ENCODE results near the gene ZNF605.
"Not testable (repeated sequence)": the region's sequence is repeated elsewhere in the genome, so short reads cannot be mapped to it uniquely, and the experiment has no call there.

ZNF605 gene

DNA sequence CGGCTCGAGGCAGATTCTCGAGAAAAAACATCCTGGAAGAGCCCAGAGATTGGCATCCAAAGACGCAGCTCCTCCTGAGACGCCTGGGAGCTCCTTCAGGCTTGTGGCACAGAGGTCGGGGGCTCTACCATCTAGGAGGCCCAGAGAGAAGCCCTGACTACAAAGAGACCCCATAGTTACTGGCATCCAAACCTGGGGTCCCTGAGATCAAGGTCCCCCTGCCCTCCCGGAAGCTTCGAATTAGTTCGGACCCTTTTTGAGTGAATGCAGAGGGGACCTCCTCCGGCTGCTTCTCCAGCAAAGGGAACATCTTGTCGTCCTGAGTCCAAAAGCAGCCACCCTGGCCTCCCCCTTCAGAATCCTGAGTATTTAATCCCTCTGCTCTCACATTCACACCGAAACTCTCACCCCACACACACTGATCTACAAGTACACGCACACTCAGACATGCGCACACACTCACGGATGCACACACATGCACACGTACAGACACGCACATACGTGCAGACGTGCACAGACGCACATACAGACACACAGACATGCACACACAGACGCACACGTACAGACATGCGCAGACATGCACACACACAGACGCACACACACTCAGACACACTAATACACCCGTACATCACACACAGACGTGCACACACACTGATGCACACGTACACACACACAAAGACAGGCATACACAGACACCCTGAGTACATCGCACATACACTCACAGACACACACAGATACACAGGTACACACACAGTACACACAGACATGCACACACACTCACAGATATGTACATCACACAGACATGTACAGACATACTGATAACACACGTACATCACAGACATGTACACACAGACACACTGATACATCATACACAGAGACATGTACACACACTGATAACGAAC lies 5.9 kb downstream of the ZNF605 start:
- FAIRE-seq: no peak
- DNase-seq (ENCODE audit: insufficient read length, low spot score): no peak

DNA sequence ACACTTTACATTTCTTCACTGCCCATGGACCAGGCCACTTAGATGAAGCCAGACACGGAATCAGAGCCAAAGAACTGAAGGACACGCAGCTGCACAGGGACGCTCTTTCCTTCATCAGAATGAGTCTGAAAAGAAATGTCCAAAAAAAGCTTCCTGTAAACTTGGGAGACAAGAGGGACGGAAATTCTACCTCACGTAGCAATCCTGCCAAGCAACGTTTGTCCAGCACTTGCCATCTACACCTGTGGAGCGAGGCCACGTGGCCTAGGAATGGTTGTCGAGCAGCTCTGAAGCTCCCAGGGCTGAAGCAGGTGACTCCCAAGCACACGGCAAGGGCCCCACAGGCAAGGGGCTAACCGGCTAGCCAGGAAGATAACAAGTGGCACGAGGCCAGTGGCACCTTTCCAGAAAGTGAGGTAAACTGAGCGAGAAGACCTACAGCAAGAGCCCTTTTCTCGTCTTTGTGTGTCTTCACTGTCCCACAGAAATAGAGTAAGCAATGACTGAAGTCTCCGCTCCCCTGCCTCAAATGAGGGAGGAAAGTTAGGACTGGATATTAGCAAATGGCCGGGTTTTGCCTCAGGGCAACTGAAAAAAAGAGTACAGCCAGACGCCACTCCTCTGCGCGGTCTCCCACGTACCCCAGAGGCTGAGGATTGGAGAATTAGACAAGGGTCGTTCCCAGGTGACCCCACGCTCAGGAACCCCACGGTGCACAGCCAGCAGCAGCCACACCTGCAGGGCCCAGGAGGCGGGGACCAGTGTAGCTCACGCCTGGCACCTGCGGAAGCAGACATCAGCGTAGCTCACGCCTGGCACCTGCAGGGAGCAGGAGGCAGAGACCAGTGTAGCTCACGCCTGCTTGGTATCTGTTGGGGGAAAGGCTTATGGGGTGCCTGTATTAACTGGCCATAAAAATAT lies 7.7 kb downstream of the ZNF605 start:
- DNase-seq (ENCODE audit: insufficient read length, low spot score) (no peak), FAIRE-seq (no peak)

- FAIRE-seq: no peak
- no peak for DNase-seq (ENCODE audit: insufficient read length, low spot score)
Observed at GRCh38 chr12:132946246-132946820, 9.8 kb downstream of the ZNF605 start.

DNA sequence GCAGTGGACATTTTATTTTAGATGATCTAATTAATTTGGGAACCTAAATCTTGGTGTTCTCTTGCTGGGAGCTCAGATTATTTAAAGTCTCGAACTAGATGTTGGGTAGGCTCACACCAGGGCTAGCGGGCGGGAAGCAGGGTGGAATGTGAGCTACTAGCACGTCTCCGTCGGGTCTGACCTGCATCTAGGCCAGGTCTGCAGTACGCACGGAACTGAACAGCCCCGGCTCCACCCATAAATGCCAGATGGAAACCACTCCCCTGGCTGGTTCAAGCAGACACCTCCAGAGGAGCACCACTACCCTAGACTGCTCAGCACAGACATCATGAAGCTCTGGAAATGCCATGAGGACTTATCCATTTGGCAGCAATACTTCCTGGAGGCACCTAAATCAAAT lies 10.3 kb downstream of the ZNF605 start:
- FAIRE-seq: no peak

DNA sequence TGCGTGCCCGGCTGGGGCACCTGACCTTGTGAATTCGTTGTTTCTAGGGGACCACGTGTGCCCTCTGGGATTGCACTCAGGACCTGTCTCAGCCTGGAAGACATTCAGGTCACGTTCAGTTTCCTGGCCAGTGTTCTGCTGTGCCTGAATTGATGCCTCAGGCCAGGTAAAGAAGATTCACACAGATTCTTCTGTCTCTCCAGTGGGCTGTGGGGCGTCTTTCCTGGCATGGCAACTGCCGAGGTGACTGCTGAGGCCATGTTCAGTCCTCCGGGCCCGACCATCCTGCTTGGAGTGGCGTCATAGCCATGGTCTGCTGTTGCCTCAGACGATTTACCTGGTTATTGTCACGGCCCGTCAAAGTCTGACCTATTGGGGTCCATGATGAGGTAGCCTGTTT lies 13.5 kb downstream of the ZNF605 start:
- FAIRE-seq: no peak
- no peak for DNase-seq (ENCODE audit: insufficient read length, low spot score)

More for the DNA sequence above, 10.3 kb downstream of the ZNF605 start:
- no peak for DNase-seq (ENCODE audit: insufficient read length, low spot score)

DNA sequence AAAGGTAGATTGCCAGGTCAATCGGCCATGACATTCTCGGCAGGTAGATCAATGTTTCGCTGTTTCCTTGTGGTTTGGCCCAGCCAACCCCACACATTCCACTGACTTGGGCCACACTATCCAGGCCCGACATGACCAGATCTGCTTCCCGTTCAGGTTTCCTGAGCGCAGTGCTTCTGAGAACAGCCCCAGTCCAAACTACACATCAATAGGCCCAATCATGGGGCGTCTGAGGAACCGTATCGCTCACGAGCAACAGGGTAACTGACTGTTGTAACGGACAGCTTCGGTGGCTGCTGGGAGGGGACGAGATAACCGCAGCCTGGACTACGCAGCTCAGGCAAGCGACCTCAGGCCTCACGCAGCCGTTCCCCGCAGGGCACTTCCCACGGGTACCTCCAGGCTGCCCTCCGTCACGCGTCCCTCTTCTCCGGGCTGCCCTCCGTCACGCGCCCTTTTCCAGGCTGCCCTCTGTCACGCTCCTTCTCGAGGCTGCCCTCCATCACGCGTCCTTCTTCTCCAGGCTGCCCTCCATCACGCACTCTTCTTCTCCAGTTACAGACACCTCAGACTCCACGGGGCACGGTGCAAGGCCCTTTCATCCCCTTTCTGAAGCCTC lies 14.7 kb downstream of the ZNF605 start:
- DNase-seq (ENCODE audit: insufficient read length, low spot score): no peak

DNA sequence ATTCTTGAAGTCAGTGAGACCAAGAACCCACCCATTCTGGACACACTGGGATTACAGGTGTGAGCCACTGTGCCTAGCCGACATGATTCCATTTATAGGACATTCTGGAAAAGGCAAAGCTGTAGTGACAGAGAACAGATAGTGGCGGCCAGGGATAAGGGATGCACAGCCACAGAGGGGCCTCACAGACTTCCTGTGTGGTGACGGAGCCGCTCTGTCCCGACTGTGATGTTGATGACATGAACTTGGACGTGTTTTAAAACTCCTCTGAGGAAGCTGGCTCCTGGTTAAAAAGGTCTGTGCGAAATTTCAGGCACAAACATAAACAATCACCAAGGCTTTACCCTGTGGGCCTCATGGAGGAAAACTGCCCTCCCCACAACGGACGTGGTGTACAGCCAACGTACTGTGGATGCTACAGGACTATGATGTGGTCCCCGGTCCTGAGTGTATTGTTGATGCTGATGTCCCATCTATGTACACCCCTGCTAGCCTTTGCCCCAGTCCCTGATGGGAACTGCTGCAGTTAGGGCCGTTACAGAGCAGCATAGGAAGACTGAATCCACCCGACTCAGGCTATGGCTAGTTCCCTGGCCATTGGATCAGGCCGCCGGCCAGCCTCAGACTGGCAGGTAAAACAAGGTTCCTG lies 15.9 kb downstream of the ZNF605 start:
- FAIRE-seq: no peak

More for the DNA sequence above, 14.7 kb downstream of the ZNF605 start:
- no peak for FAIRE-seq

DNA sequence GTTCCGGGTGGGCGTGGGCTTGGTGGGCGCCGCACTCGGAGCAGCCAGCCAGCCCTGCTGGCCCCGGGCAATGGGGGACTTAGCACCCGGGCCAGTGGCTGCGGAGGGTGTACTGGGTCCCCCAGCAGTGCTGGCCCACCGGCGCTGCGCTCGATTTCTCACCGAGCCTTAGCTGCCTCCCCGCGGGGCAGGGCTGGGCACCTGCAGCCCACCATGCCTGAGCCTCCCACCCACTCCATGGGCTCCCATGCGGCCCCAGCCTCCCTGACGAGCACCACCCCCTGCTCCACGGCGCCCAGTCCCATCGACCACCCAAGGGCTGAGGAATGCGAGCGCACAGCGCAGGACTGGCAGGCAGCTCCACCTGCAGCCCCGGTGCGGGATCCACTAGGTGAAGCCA lies 17.3 kb downstream of the ZNF605 start:
- DNase-seq (ENCODE audit: insufficient read length, low spot score); FAIRE-seq: not testable (repeated sequence)

More for the DNA sequence above, 15.9 kb downstream of the ZNF605 start:
- DNase-seq (ENCODE audit: insufficient read length, low spot score): no peak

DNA sequence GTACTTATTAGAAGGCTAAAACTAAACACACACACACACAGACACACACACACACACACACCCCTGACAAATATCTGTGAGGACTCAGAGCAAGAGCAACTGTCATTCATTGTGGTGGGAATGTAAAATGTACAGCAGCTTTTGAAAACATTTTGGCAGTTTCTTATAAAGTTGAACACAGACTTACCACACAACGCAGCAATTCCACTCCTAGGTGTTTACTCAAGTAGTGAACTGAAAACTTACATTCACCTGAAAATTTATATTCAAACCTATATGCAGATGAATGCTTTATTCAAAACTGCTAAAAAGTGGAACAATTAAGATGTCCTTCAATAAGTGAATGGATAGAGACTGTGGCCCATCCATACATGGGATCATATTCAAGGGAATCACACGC lies 18.6 kb downstream of the ZNF605 start:
- no peak for DNase-seq (ENCODE audit: insufficient read length, low spot score)
- no peak for FAIRE-seq

DNA sequence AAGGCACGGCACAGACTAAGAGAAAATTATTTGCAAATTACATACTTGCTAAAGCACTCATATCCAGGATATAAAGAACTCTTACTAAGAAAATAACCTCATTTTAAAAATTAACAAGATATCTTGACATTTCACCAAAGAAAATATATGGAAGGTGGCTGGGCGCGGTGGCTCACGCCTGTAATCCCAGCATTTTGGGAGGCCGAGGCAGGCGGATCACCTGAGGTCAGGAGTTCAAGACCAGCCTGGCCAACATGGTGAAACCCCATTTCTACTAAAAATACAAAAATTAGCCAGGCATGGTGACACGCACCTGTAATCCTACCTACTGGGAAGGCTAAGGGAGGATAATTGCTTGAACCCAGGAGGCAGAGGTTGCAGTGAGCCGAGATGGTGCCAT lies 19.2 kb downstream of the ZNF605 start:
- not testable (repeated sequence) for DNase-seq (ENCODE audit: insufficient read length, low spot score); FAIRE-seq

DNA sequence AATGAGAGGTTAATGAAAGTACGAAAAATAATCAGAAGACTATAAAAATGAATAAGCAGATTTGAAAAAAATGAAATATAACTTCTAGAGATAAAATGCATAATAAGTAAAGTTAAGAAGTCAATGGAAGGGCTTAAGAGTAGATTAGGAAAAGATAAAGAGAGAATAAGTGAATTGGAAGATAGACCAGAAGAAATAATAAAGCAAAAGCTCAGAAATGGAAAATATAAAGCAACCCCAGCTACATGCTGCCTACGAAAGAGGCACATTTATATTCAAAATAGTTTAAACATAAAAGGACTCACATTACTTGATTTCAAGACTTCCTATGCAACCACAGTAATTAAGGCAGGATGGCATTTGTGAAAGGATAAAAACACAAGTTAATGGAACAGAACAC lies 19.9 kb downstream of the ZNF605 start:
- no peak for FAIRE-seq
- DNase-seq (ENCODE audit: insufficient read length, low spot score): no peak

DNA sequence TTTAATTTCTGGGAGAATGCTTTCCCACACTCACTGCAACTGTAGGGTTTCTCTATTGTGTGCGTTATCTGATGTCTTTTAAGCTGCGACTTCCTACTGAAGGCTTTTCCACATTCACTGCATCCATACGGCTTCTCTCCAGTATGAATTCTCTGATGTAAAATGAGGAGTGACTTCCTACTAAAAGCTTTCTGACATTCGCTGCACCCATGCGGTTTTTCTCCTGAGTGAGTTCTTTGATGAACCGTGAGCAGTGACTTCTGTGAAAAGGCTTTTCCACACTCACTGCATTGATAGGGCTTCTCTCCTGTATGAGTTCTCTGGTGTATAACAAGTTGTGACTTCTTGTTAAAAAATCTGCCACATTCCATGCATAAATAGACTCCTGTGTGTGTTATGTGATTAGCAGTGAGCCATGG lies 29.7 kb downstream of the ZNF605 start:
- DNase-seq (ENCODE audit: insufficient read length, low spot score) (no peak), FAIRE-seq (no peak)

- no peak for FAIRE-seq
- DNase-seq (ENCODE audit: insufficient read length, low spot score): no peak
Observed at GRCh38 chr12:132925597-132926414, 30.3 kb downstream of the ZNF605 start.

- DNase-seq (ENCODE audit: insufficient read length, low spot score) (no peak), FAIRE-seq (no peak)
Observed at GRCh38 chr12:132924356-132924755, 31.8 kb downstream of the ZNF605 start.

DNA sequence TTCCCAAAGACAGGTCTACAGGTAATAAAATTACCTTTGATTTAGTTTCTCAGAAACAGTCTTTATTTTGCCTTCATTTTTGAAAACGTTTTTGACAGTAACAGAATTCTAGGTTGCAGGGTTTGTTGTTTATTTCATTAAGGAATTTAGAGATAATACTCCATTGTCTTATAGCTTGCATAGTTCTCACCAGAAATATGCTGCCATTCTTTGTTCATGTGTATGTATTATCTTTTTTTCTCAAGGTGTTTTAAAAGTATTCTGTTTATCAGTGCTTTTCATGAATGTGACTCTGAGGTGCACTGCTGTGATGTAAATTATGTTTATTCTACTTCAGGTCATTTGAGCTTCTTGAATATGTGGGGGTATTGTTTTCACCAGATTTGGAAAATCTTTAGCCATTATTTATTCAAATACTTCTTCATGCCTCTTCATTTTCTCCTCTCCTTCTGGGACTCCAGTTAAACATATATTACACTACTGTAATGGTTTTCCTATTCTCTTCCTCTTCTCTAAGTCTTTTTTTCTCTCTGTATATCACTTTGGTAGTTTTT lies 32.7 kb downstream of the ZNF605 start:
- FAIRE-seq: no peak
- no peak for DNase-seq (ENCODE audit: insufficient read length, low spot score)

DNA sequence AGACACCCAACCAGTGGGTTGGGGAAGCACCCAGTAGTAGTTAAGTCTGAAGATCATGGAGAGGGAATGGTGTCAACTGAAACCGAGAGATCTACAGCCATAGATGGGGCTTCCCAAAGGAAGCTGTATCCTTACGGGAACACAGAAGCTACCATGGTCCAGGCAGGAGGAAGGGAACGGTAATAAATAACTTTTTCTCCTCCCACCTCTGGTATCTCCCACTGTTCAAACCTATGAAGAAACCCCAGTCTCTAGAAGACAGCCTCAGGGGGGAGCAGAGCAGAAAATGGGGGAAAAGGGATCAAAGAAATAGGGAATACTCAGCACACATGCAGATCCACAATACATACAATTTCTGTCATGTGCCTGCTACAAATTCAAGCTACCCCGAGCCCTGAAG lies 33.4 kb downstream of the ZNF605 start:
- DNase-seq (ENCODE audit: insufficient read length, low spot score): no peak
- no peak for FAIRE-seq

GRCh38 chr12:132921685-132922084 lies 34.4 kb downstream of the ZNF605 start:
- DNase-seq (ENCODE audit: insufficient read length, low spot score) (no peak), FAIRE-seq (no peak)

GRCh38 chr12:132918680-132919079 lies 37.4 kb downstream of the ZNF605 start:
- DNase-seq (ENCODE audit: insufficient read length, low spot score) (no peak), FAIRE-seq (no peak)

- DNase-seq (ENCODE audit: insufficient read length, low spot score): no peak
- no peak for FAIRE-seq
Observed at GRCh38 chr12:132909030-132909368, 47.1 kb downstream of the ZNF605 start.
